HG03354 (cell line): ENCODE measurements around the gene ZDHHC11B.
A peak's percentile ranks its signal among the peaks of the same experiment; 100 is the strongest.
"Not testable (repeated sequence)": the region's sequence is repeated elsewhere in the genome, so short reads cannot be mapped to it uniquely, and the experiment has no call there.

Source experiments
- ATAC-seq: cut with Tn5 transposase; IDR thresholded peaks from one replicate; pipeline ENCODE4 v1.9.1; 2021; ENCODE audit warnings: mild to moderate bottlenecking; ENCODE audit not compliant: unreplicated experiment, poor library complexity, severe bottlenecking

The ZDHHC11B gene

GRCh38 chr5:787224-787856 is 2.8 kb upstream of the ZDHHC11B start:
- ATAC-seq, result not testable (repeated sequence)

DNA sequence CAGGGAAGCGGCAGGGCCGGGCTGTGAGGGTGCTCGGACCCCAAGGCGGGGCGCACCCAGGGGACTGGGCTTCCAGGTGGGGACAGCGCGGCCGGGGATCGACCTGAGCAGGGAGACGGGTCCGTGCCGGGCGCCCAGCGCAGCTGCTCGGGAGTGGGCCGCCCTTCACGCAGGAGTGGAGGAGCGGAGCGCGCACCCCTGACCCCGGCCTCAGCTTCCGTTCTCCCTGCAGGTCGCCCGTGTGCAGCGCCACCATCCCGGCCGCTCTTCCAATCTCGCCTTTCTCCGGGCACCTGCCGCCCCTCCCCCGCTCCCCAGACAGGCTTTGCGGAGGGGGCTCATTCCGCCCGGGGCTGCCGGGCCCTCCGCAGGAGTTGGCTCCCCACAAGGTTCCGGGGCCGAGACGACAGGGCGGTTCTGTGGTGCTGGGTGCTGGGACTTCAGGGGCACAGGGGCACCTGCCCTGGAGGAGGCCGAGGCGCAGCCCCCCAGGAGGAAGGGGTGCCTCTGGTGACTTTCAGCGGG is 714 bp upstream of the ZDHHC11B start:
- peak; percentile 20 for ATAC-seq

DNA sequence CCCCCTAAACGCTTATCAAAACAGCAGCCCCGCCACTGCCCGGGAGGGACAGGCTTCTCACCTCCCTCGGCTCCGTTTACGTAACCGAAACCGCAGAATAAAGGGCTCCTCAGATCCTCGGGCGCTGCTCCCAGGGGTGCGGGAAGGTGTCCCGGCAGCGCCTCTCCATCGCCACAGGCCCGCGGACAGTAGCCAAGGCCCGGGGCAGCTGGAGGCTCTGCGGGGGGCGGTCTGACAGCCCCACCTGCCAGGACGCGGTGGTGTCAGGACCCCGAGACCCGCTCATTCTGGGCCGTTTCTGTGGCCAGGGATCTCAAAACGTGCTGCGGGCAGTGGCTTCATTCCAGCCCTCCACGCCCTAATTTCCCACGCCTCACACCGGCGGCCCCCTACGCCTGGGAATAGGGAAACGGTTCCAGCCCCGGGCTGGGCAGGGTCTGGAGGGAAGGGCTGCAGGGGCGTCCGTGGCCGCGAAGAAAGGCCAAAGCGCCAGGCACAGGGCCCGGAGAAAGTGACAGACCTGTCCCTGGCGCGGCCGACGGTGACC is 575 bp downstream of the ZDHHC11B start:
- peak; percentile 21 for ATAC-seq

GRCh38 chr5:783049-783802 is 1.3 kb downstream of the ZDHHC11B start:
- ATAC-seq, result peak; percentile 24

GRCh38 chr5:782356-782755 is 2.2 kb downstream of the ZDHHC11B start:
- not testable (repeated sequence) for ATAC-seq

DNA sequence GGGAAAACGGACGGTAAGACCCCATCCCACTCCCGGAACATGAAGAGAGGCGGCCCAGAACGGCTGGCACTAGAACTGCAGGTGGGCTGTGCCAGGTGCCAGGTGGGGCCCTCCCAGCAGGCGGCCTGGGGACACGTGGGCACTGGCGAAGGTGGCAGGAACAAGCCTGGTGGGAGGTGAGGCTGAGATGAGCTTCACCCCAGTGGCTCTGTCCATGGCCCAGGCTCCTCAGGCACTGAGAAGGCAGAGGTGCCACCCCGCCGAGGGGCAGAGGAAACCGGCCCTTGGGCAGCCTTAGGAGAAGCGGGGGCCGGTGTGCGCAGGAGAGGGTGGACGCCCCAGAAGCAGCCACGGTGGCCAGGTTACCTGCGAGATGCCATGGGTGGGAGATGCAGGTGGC is 4.0 kb downstream of the ZDHHC11B start:
- not testable (repeated sequence) for ATAC-seq

- not testable (repeated sequence) for ATAC-seq
These were observed 5.6 kb downstream of the ZDHHC11B start for GRCh38 chr5:778967-779366.

DNA sequence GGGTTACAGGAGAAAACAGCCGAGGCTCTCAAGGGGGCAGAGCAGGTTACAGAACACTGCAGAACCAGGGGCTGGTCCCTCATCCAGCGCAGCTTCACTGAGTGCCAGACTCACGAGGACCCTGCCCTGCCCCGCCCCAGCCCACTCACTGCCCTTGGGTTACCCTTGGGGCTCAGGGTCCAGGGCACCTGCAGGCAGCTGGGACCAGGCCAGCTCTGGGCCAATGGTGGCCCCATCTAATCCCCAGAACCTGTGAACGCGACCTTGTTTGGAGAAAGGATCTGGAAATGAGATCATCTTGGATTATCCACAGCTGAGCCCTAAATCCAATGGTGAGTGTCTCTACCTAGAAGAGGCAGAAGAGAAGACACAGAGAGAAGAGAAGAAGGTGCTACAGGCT is 6.1 kb downstream of the ZDHHC11B start:
- ATAC-seq, result not testable (repeated sequence)

- ATAC-seq, result no peak
These were observed 6.8 kb downstream of the ZDHHC11B start for GRCh38 chr5:777756-778161.

DNA sequence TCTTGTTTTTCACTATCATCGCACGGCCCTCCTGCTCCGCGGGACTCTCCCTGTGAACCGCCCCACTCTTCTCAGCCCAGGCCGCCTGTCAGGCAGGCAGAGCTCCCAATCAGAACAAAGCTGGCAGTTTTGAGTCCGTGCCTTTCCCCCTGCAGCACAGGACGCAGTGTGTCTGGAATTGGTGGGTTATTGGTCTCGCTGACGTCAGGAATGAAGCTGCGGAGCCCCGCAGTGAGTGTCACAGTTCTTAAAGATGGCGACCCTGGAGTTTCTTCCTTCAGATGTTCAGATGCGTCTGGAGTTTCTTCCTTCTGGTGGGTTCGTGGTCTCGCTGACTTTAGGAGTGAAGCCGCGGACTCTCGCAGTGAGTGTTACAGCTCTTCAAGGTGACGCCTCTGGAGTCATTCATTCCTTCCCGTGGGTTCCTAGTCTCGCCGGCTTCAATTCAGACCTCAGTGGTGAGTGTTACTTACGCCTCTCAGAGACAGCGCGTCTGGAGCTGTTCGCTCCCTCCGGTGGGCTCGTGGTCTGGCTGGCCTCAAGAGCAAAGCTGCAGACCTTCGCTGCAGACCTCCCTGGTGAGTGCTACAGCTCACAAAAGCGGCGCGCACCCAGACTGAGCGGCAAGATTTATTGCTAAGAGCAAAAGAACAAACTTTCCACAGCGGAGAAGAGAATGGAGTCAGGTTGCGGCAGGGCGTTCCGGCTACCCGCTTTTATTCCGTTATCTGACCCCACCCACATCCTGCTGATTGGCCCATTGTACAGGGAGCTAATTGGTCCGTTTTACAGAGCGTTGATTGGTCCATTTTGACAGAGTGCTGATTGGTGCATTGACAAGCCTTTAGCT is 7.4 kb downstream of the ZDHHC11B start:
- no peak for ATAC-seq

DNA sequence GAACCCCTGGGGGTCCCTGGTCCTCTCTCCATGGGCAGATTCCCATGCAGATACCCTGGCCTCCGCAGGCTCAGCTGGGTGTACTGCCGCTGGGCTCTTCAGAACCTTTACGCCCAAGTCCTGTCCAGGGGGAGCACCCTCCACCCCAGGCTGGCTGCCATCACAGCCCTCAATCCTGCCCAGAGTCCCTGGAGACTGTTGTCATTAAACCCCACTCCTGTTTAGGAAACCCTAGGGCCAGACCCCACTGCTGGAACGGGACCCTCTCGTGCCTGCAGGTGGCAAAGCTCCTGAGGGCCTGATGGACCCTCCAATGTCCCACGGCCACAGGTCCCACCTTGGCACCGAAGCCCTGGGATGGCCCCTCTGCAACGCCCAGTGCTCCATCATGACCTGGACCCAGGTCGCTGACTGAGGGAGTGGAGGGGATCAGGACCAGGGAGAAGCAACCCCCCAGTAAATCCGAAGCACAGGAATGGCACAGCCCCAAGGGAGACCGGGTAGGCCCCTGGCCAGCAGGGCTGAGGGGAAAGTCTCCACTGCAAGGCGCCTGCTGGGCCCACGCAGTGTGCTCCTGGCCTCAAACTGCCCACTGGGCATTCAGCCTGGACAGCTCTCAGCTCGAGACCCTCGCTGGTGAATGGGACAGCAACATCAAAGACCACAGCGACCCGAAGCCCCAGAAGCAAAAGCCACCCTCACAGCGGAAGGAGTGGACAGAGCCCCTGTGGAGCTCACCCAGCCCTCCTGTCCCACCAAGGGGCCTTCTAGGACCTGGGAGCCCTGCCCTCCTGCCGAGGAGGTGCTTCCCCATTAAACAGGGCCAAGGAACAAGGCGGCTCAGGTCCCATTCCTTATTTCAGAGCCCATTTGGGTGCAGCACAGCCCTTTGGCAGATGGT is 8.3 kb downstream of the ZDHHC11B start:
- ATAC-seq, result no peak

GRCh38 chr5:775595-775960 is 9.0 kb downstream of the ZDHHC11B start:
- not testable (repeated sequence) for ATAC-seq

GRCh38 chr5:774854-775505 is 9.5 kb downstream of the ZDHHC11B start:
- ATAC-seq, result not testable (repeated sequence)

DNA sequence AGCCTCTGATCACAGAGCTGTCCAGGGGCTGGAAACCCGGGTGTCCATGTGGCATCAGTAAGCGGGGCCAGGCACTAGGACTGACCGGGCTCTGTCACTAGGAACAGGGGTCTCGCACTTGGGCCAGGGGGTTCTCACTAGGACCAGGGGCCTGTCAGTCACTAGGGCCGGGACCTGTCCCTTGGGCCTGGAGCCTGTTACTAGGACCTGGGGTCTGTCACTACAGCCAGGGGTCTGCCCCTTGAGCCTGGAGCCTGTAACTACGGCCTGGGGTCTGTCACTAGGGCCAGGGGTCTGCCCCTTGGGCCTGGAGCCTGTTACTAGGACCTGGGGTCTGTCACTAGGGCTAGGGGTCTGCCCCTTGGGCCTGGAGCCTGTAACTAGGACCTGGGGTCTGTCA is 10.2 kb downstream of the ZDHHC11B start:
- not testable (repeated sequence) for ATAC-seq

DNA sequence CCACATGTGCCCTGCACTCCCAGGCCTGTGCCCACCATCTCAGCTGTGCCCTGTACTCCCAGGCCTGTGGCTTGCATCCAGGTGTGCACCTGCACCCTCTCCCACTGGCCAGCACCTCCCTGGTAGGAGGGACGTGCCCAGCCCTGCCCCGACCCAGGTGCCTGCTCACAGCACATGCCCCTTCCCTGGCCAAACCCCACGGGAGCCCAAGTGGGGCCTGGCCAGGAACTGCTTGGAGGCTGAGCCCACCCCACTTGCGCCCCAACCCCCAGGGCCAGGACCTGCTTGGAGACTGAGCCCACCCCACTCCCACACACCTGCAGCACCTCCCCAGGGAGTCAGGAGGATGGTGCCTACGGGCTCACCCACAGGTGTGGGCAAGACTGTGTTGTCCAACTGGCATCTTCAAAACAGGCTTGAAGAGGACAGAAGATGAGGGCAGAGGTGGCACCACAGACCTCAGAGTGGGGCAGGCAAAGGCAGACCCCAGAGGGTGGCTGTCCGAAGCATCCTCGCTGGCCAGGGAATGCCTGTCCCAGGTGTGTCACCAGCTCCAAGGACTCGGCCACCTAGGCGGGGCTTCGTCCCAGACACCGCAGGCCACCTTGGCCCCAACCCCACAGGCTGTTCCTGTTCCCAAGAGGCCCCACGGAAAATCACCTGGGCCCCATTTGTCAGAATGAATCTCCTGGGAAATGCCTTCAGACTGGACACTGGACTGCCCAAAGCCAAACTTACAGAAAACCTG is 10.8 kb downstream of the ZDHHC11B start:
- ATAC-seq, result no peak

DNA sequence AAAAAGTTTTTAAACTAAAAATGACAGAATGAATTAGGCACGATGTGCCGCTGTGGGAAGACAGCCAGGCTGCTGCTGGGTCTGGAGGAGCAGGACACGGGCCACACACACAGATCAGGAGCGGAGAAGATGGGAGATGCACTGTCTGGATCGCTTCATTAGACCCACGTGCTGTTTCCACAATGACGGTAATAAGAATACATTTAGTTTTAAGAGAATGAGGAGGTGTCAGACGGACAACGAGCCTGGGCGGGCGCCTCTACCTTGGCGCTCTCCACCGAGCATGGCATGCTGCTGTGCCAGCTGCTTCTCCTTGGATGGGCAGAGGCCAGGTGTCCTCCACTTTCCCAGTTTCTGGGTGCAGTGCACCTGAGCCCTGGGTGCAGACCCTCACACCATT is 11.6 kb downstream of the ZDHHC11B start:
- ATAC-seq, result not testable (repeated sequence)

- not testable (repeated sequence) for ATAC-seq
These were observed 12.0 kb downstream of the ZDHHC11B start for GRCh38 chr5:772547-772890.
